SK-N-MC (cell line): ENCODE data around the gene MYCT1.

Experiments used
- EZH2 ChIP-seq: fragments of 200-600 bp; sonication (generic); IDR thresholded peaks from one replicate; pipeline ENCODE4 v1.6.1; 2017; ENCODE audit warnings: antibody characterized with exemption
- POLR2AphosphoS5 ChIP-seq: IDR thresholded peaks from 2 replicates; pipeline ENCODE4 v1.6.1; 2012; ENCODE audit warnings: mild to moderate bottlenecking, low read depth, low read length, borderline replicate concordance

- no peak for TF ChIP-seq POLR2AphosphoS5
- TF ChIP-seq EZH2 = no peak
Measured at GRCh38 chr6:152749336-152749735, 51.6 kb downstream of the MYCT1 start.
